Heart left ventricle (tissue), 13 donors: ENCODE measurements around the gene NSUN2.

Source experiments
- CTCF ChIP-seq, 12 donors: fragments of 200-600 bp; sonication (generic) in 4 of 12; IDR thresholded peaks; one replicate each; pipeline versions ENCODE4 v1.5.0 to v1.8.0; 2018 to 2022; ENCODE audit warnings: antibody characterized with exemption in 12 of 12, mild to moderate bottlenecking in 5 of 12
- POLR2A ChIP-seq, 2 donors: fragments of 450-650 bp; IDR thresholded peaks; one replicate each; pipeline ENCODE4 v1.6.1; 2017; ENCODE audit warnings: antibody characterized with exemption in 2 of 2, mild to moderate bottlenecking in 2 of 2, moderate library complexity in 2 of 2
- donor health status: ischemic (EF 13 %, LVEDD 7.1; RV severe dilation, severe dysfunction).
- donor health status: DM: no; HTN: yes; CAD: no.
- donor health status: DM: no; HTN: no; CAD: no.
- donor health status: ischemic (EF 25% LVEDD 6.9; RV normal size, moderate dysfunction).
- donor health status: ischemic (EF 25% LVEDD 5.7; RV mildly dilated, moderate dysfunction).
- donor health status: ischemic (EF 35%, LVEDD 5.7; RV mildly dilated, moderate dysfunction).
- donor health status: nonischemic (EF 11% LVEDD 7.7; RV severe dilation, severe dysfunction).
- donor health status: DM: yes; HTN: yes; CAD: no.
- donor health status: PGD.
- donor health status: ischemic (EF 29% LVEDD 5.4; RV normal size, mild dysfunction).
- donor health status: nonischemic (EF 23%, LVEDD 6.1; RV moderate dilation, normal function).

- TF ChIP-seq CTCF (IDR thresholded peaks at IDR 0.05) (no peak), POLR2A (IDR thresholded peaks at IDR 0.05) (no peak)
These were observed 28.5 kb downstream of the NSUN2 start for GRCh38 chr5:6604341-6604740.
